ENCODE measurements around the gene SPATA33. TPM values are rescaled to one million over a fixed set of nuclear protein-coding genes. Genes with fewer than 3 reads are reported as not detected.
A peak's percentile ranks its signal among the peaks of the same experiment; 100 is the strongest.

The SPATA33 gene
- total RNA-seq, 1 donor from 2014 or later, result 38.4 TPM

- no peaks in the 10 kb centered on the region for H3K4me1 Mint-ChIP-seq (ENCODE audit: low read depth)
- H3K4me3 Mint-ChIP-seq (ENCODE audit: low read depth), result no peak overlapping the region
Observed at GRCh38 chr16:89710709-89711564, 53.3 kb downstream of the SPATA33 start.

GRCh38 chr16:89711601-89712273 is 54.1 kb downstream of the SPATA33 start:
- H3K27me3 Mint-ChIP-seq, result no peaks in the 10 kb centered on the region
- H3K27ac Mint-ChIP-seq, result no peak overlapping the region

More at GRCh38 chr16:89710709-89711564, 53.3 kb downstream of the SPATA33 start:
- DNase-seq (ENCODE audit: low spot score, unreplicated experiment), result no peak
- no peaks in the 10 kb centered on the region for H3K9me3 Mint-ChIP-seq (ENCODE audit: low read depth)
- peaks cover under 1% of the 10 kb centered on the region for H3K27me3 Mint-ChIP-seq
- peaks cover 4% of the 10 kb centered on the region for H3K36me3 Mint-ChIP-seq (ENCODE audit: insufficient read depth)
- no peak overlapping the region for H3K27ac Mint-ChIP-seq
- no peak for TF ChIP-seq CTCF (IDR thresholded peaks at IDR 0.05; ENCODE audit: unreplicated experiment)

DNA sequence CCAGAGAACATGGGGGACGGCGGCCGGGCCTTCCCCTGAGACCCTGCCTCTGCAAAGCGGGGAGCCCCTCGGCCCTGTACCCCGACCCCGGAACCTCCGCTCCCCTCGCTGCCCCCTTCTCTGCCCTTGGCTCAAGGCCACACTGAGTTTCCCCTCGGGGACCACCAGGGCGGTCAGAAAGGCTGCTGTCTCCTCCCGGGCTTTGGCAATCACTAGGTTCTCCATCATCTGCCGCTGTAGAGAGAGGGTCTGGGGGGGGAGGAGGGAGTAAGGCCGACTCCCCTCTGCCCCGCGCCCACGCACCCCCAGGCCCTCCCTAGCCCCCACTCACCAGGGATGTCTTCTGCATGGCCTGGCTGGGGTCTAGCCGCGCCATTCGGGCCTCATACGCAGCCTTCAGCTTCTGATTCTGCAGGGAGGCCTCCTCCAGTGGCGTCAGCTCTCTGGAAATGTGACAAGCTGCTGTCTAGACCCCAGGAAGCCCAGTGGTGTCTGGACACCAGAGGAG is 54.7 kb downstream of the SPATA33 start:
- Mint-ChIP-seq H3K27ac (no peak overlapping the region), H3K4me1 (ENCODE audit: low read depth) (no peaks in the 10 kb centered on the region), H3K9me3 (ENCODE audit: low read depth) (no peaks in the 10 kb centered on the region), H3K27me3 (no peaks in the 10 kb centered on the region), H3K36me3 (ENCODE audit: insufficient read depth) (peaks cover 4% of the 10 kb centered on the region), H3K4me3 (ENCODE audit: low read depth) (peak overlapping the region; percentile 68)
- TF ChIP-seq CTCF (IDR thresholded peaks at IDR 0.05; ENCODE audit: unreplicated experiment), result no peak
- DNase-seq (ENCODE audit: low spot score, unreplicated experiment), result no peak

More at GRCh38 chr16:89711601-89712273, 54.1 kb downstream of the SPATA33 start:
- Mint-ChIP-seq H3K4me1 (ENCODE audit: low read depth) (no peaks in the 10 kb centered on the region), H3K4me3 (ENCODE audit: low read depth) (peak overlapping the region; percentile 68), H3K9me3 (ENCODE audit: low read depth) (no peaks in the 10 kb centered on the region), H3K36me3 (ENCODE audit: insufficient read depth) (peaks cover 4% of the 10 kb centered on the region)
- DNase-seq (ENCODE audit: low spot score, unreplicated experiment), result no peak
- TF ChIP-seq CTCF (IDR thresholded peaks at IDR 0.05; ENCODE audit: unreplicated experiment), result no peak

DNA sequence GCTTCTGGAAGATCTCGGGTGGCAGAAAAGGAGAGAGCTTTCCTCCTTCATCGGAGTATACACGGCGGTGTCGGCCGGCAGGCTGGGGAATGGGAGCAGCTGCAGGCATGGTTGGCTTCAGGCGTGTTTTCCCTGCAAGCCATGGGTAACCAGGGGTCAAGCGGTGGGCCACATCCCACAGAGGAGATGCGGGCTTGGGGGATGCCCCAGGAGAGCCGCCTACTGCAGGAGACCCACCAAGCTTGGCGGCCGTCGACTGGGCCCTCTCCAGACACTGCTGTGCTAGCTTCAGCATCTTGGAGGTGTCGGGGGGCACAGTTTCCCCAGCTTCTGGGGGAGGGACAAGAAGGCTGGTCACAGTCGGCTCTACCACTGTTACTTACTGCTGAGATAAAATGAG is 58.9 kb downstream of the SPATA33 start:
- H3K27me3 Mint-ChIP-seq, result peaks cover 3% of the 10 kb centered on the region
- H3K4me1 Mint-ChIP-seq (ENCODE audit: low read depth), result peaks cover 9% of the 10 kb centered on the region
- H3K4me3 Mint-ChIP-seq (ENCODE audit: low read depth), result no peak overlapping the region
- H3K9me3 Mint-ChIP-seq (ENCODE audit: low read depth), result no peaks in the 10 kb centered on the region
- DNase-seq (ENCODE audit: low spot score, unreplicated experiment), result no peak
- peaks cover 4% of the 10 kb centered on the region for H3K36me3 Mint-ChIP-seq (ENCODE audit: insufficient read depth)
- no peak overlapping the region for H3K27ac Mint-ChIP-seq
- TF ChIP-seq CTCF (IDR thresholded peaks at IDR 0.05; ENCODE audit: unreplicated experiment), result no peak

DNA sequence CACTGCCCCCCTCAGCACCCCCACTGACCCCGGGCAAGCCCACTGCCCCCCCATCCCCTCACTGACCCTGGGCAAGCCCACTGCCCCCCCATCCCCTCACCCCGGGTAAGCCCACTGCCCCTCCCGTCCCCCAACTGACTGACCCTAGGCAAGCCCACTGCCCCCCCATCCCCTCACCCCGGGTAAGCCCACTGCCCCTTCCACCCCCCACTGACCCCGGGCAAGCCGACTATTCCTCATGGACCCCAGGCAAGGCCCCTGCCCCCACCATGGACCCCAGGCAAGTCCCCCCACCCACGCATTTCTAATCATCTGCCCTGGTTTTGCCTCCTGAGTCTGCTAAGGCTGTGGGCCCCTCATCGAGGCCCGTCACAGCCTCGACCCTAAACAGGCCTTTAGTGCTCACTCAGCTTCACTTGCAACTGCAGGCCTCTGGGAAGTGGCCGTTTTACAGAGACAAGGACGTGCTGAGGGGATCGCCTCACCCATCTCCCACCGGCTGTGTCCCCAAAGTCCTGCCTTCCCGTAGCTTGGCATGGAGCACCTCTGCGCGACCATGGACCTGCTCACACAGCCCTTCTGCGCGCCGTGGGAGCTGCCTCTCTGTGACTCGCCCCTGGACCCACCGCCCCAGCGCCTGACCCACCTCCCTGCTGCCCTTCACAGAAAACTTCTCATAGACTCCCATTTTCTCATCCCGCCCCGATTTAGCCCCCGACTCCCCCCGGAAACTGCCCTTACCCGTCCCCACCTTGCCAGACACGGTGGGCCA is 59.5 kb downstream of the SPATA33 start:
- H3K9me3 Mint-ChIP-seq (ENCODE audit: low read depth), result no peaks in the 10 kb centered on the region
- DNase-seq (ENCODE audit: low spot score, unreplicated experiment), result no peak
- TF ChIP-seq CTCF (IDR thresholded peaks at IDR 0.05; ENCODE audit: unreplicated experiment), result no peak
- H3K4me3 Mint-ChIP-seq (ENCODE audit: low read depth), result no peak overlapping the region
- peaks cover 9% of the 10 kb centered on the region for H3K4me1 Mint-ChIP-seq (ENCODE audit: low read depth)
- no peak overlapping the region for H3K27ac Mint-ChIP-seq
- H3K36me3 Mint-ChIP-seq (ENCODE audit: insufficient read depth), result peaks cover 4% of the 10 kb centered on the region
- peaks cover 3% of the 10 kb centered on the region for H3K27me3 Mint-ChIP-seq
